ENCODE results near the gene ITGA6. TPM values are rescaled to one million over a fixed set of nuclear protein-coding genes. Genes with fewer than 3 reads are reported as not detected.

ITGA6 gene
- polyA plus RNA-seq, 3 donors: 96.3 to 115 (median 111) TPM

GRCh38 chr2:172554352-172555271 lies 127.2 kb downstream of the ITGA6 start:
- no peak for DNase-seq

- DNase-seq: no peak
These were observed 127.8 kb downstream of the ITGA6 start for GRCh38 chr2:172555272-172555521.

Other genes with a start within 250 kb of the ITGA6 start
- 10 to 100 TPM in 2 of 3 donors, 1 to 10 TPM in 1; 9.4 to 14.5 (median 10.3) TPM for gene PDK1, start 128.5 kb downstream of the ITGA6 start, polyA plus RNA-seq (ENCODE audit: insufficient read length in 3 of 3)

Data from renal pelvis (tissue), 4 donors.